ENCODE data around the gene PDXK.

Gene PDXK

GRCh38 chr21:43740497-43741156 is 21.7 kb downstream of the PDXK start:
- peak; percentile 33 for FAIRE-seq
- DNase-seq (ENCODE audit: insufficient read length, low spot score), result peak; percentile 82

GRCh38 chr21:43741423-43742096 is 22.6 kb downstream of the PDXK start:
- DNase-seq (ENCODE audit: insufficient read length, low spot score), result no peak
- FAIRE-seq, result no peak

GRCh38 chr21:43743947-43744346 is 25.0 kb downstream of the PDXK start:
- no peak for FAIRE-seq
- DNase-seq (ENCODE audit: insufficient read length, low spot score), result no peak

- no peak for FAIRE-seq
Measured at GRCh38 chr21:43744725-43745124, 25.8 kb downstream of the PDXK start.

GRCh38 chr21:43745772-43746517 is 27.0 kb downstream of the PDXK start:
- FAIRE-seq (no peak), DNase-seq (ENCODE audit: insufficient read length, low spot score) (no peak)

More at GRCh38 chr21:43744725-43745124, 25.8 kb downstream of the PDXK start:
- no peak for DNase-seq (ENCODE audit: insufficient read length, low spot score)

- DNase-seq (ENCODE audit: insufficient read length, low spot score), result no peak
Measured at GRCh38 chr21:43748622-43749021, 29.7 kb downstream of the PDXK start.

GRCh38 chr21:43749651-43750262 is 30.8 kb downstream of the PDXK start:
- DNase-seq (ENCODE audit: insufficient read length, low spot score) (no peak), FAIRE-seq (no peak)

More at GRCh38 chr21:43748622-43749021, 29.7 kb downstream of the PDXK start:
- no peak for FAIRE-seq

- DNase-seq (ENCODE audit: insufficient read length, low spot score) (no peak), FAIRE-seq (peak; percentile 44)
Measured at GRCh38 chr21:43750339-43751033, 31.6 kb downstream of the PDXK start.

GRCh38 chr21:43751955-43752591 is 33.1 kb downstream of the PDXK start:
- FAIRE-seq, result no peak

GRCh38 chr21:43752758-43753438 is 34.0 kb downstream of the PDXK start:
- FAIRE-seq (peak; percentile 84), DNase-seq (ENCODE audit: insufficient read length, low spot score) (no peak)

More at GRCh38 chr21:43751955-43752591, 33.1 kb downstream of the PDXK start:
- DNase-seq (ENCODE audit: insufficient read length, low spot score), result no peak

- DNase-seq (ENCODE audit: insufficient read length, low spot score) (no peak), FAIRE-seq (no peak)
Measured at GRCh38 chr21:43753439-43753799, 34.5 kb downstream of the PDXK start.

GRCh38 chr21:43754948-43755781 is 36.2 kb downstream of the PDXK start:
- no peak for DNase-seq (ENCODE audit: insufficient read length, low spot score)
- no peak for FAIRE-seq

- FAIRE-seq, result no peak
Measured at GRCh38 chr21:43755820-43756594, 37.1 kb downstream of the PDXK start.

GRCh38 chr21:43757601-43758000 is 38.7 kb downstream of the PDXK start:
- no peak for DNase-seq (ENCODE audit: insufficient read length, low spot score)
- FAIRE-seq, result no peak

More at GRCh38 chr21:43755820-43756594, 37.1 kb downstream of the PDXK start:
- DNase-seq (ENCODE audit: insufficient read length, low spot score), result no peak

GRCh38 chr21:43758111-43758641 is 39.2 kb downstream of the PDXK start:
- no peak for FAIRE-seq
- no peak for DNase-seq (ENCODE audit: insufficient read length, low spot score)

GRCh38 chr21:43758811-43759210 is 39.9 kb downstream of the PDXK start:
- DNase-seq (ENCODE audit: insufficient read length, low spot score) (no peak), FAIRE-seq (no peak)

- no peak for DNase-seq (ENCODE audit: insufficient read length, low spot score)
- FAIRE-seq, result no peak
Measured at GRCh38 chr21:43759651-43760050, 40.7 kb downstream of the PDXK start.
